ENCODE data around the gene CACFD1.

DNA sequence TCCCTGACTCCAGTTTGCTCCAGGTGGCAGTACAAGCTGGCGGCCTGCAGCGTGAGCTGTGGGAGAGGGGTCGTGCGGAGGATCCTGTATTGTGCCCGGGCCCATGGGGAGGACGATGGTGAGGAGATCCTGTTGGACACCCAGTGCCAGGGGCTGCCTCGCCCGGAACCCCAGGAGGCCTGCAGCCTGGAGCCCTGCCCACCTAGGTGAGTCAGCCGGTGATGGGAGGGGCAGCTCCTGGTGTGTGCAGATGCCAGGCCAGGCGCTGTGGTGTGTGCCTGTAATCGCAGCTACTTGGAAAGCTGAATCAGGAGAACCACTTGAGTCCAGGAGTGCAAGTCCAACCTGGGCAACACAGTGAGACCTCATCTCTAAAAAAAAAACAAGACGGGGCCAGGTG lies 10.0 kb upstream of the CACFD1 start:
- TF ChIP-seq SIN3A (IDR thresholded peaks at IDR 0.05; ENCODE audit: borderline replicate concordance, insufficient read depth, low read length) = no peak
- no peak for TF ChIP-seq POLR2AphosphoS5 (IDR thresholded peaks at IDR 0.05; ENCODE audit: low read depth, low read length)
- TF ChIP-seq FOXP2 (optimal IDR thresholded peaks at IDR 0.05; ENCODE audit: borderline replicate concordance, extremely low read depth, extremely low read length, insufficient read depth) = no peak
